Globus pallidus (tissue), 1 donor: ENCODE results near the gene MRPL4.
"Not testable (repeated sequence)": the region's sequence is repeated elsewhere in the genome, so short reads cannot be mapped to it uniquely, and the experiment has no call there.

Source experiments
- DNase-seq: peaks from one replicate; pipeline ENCODE4 v3.0.0-alpha.2; 2015; ENCODE audit warnings: low spot score

Gene MRPL4

DNA sequence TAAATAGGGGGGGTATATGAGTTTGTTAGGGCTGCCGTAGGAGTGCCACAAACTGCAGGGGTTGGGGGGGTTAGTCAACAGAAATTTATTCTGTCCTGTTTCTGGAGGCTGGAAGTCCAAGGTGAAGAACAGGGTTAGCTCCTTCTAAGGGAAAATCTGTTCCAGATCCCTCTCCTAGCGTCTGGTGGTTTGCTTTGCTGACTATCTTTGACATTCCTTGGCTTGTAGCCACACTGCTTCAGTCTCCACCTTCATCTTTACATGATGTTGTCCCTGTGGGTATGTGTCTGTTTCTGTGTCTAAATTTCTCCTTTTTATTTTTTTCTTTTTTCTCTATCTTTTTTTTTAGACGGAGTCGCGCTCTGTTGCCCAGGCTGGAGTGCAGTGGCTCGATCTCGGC is 10.8 kb downstream of the MRPL4 start:
- no peak for DNase-seq

DNA sequence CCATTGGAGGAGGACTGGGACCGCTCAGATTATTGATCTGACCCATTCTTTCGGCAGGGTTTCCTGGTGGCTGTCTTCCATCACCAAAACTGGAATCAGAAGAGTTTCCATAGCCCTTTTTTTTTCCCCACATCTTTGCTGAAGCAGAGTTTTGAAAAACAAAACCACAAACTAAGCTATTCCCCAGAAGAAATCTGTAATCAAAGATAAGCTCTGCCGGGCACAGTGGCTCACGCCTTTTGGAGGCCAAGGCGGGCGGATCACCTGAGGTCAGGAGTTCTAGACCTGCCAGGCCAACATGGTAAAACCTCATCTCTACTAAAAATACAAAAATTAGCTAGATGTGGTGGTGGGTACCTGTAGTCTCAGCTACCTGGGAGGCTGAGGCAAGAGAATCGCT is 14.7 kb downstream of the MRPL4 start:
- DNase-seq, result no peak

DNA sequence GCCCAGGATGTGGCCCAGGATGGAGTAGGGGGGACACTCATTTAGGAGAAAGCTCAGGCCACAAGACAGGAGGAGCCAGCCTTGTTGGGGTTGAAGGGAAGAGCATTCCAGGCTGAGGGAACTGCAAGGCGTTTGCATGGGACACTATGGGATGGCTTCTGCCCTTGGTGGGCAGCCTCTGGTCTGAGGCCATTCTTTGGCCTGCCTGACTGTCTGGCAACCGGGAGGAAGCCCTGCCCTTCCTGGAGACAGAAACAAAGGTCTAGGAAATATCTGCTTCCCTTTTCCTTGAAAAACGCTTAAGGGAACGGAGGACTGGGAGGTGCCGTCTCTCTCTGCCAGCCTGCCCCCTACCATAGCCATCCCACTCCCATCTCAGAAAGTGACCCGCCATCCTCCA is 16.1 kb downstream of the MRPL4 start:
- DNase-seq, result no peak

DNA sequence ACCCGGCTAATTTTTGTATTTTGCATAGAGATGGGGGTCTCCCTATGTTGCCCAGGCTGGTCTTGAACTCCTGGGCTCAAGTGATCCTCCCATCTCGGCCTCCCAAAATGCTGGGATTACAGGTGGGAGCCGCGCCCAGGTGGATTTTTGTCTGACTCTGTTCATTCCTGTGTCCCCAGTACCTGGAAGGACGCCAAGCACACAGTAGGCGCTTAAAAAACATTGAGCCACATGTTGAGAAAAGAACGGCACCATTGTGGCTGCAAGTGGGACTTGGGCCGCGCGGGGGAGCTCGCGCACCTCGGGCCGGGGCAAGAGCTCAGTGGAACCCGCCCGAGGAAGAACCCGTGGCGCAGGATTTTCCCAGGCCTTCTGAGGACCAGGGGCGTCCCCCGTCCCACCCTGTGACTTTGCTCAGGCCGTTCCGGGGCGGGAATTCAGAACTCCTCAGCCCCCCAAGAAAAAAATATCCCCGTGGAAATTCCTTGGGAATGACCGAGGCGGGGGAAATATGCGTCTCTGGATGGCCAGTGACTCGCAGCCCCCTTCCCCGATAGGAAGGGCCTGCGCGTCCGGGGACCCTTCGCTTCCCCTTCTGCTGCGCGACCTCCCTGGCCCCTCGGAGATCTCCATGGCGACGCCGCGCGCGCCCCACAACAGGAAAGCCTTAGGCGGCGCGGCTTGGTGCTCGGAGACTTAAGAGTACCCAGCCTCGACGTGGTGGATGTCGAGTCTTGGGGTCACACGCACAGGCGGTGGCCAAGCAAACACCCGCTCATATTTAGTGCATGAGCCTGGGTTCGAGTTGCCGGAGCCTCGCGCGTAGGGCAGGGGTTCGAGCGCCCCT is 17.5 kb downstream of the MRPL4 start:
- peak; percentile 50 for DNase-seq

DNA sequence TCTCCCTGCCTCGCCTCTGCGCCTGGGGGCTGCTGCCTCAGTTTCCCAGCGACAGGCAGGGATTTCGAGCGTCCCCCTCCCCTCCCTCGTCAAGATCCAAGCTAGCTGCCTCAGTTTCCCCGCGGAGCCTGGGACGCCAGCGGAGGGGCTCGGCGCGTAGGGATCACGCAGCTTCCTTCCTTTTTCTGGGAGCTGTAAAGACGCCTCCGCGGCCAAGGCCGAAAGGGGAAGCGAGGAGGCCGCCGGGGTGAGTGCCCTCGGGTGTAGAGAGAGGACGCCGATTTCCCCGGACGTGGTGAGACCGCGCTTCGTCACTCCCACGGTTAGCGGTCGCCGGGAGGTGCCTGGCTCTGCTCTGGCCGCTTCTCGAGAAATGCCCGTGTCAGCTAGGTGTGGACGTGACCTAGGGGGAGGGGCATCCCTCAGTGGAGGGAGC is 18.2 kb downstream of the MRPL4 start:
- no peak for DNase-seq

DNA sequence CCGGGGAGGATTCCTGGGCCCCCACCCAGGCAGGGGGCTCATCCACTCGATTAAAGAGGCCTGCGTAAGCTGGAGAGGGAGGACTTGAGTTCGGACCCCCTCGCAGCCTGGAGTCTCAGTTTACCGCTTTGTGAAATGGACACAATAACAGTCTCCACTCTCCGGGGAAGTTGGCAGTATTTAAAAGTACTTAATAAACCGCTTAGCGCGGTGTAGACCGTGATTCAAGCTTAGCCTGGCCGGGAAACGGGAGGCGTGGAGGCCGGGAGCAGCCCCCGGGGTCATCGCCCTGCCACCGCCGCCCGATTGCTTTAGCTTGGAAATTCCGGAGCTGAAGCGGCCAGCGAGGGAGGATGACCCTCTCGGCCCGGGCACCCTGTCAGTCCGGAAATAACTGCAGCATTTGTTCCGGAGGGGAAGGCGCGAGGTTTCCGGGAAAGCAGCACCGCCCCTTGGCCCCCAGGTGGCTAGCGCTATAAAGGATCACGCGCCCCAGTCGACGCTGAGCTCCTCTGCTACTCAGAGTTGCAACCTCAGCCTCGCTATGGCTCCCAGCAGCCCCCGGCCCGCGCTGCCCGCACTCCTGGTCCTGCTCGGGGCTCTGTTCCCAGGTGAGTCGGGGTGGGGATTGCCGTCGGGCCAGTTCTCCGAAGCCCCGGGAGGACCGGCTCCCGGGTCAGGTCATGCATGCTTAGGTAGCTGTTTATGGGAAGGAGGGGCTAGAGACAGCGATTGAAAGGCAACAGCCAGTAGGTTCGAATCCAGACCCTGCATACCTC is 18.8 kb downstream of the MRPL4 start, which contains the start of gene ICAM1:
ICAM1 (plus strand) TSS at position 505 of the 779 bp plus-strand sequence; CDS start at position 545, 40 bp downstream.
- no peak for DNase-seq

DNA sequence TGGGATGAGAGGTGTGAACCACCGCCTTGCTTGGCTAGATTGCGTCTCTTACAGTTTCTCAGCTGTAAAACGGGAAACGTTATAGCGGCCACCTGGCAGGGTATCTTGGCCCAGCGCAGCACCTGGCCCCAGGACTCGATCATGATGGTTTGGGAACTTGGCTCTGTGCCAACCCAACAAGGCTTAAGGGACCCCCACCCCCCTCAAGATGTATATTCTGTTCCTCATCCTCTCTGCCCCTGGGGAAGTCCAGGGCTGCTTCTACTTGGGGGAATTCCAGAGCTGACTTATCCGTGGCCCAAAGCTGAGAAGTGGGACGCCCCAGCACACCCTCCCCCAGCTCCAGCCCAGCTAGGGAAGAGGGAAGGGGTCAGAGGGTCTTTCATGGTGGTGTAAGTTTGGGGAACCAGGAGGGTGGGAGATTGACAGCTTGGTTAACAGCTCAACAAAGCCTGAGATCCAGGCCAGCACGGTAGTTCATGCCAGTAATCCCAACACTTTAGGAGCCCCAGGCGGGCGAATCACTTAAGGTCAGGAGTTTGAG is 19.6 kb downstream of the MRPL4 start:
- no peak for DNase-seq

DNA sequence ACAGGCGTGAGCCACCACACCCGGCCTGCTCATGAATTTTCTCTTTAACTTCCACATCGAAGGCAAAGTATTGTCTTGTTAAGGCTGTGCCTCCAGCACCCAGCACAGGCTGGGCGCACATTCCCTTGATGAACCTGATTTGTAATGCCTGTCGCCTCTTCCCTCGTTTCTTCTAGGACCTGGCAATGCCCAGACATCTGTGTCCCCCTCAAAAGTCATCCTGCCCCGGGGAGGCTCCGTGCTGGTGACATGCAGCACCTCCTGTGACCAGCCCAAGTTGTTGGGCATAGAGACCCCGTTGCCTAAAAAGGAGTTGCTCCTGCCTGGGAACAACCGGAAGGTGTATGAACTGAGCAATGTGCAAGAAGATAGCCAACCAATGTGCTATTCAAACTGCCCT is 22.6 kb downstream of the MRPL4 start:
- DNase-seq, result no peak

DNA sequence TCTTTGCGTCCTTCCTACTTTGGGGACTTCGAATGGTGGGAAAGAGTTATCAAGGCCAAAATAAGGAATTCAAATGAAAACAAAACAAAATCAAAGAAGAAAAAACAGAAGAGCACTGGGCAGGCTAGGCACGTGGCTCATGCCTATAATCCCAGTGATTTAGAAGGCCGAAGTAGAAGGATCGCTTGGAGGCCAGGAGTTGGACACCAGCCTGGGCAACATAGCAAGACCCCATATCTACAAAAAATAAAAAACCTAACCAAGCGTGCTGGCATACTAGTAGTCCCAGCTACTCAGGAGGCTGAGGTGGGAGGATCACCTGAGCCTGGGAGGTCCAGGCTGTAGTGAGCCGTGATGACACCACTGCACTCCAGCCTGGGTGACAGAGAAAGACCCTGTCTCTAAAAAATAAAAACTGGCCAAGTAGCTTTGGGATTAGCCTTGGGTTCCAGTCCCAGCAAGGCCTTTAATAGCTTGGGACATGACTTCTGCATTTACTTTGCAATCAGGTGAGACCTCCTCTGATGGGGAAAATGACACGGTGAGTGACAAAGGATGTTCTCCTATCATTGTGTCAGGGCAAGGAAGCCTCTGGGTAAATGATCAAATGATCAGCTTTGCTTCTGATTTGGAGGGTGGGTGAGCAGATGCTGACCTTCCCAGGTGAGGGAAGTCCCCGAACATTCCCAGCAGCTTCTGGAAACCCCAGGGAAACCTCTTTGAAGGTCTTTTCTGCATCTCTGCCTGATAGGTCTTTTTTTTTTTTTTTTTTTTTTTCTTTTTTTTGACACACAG is 26.0 kb downstream of the MRPL4 start:
- no peak for DNase-seq

DNA sequence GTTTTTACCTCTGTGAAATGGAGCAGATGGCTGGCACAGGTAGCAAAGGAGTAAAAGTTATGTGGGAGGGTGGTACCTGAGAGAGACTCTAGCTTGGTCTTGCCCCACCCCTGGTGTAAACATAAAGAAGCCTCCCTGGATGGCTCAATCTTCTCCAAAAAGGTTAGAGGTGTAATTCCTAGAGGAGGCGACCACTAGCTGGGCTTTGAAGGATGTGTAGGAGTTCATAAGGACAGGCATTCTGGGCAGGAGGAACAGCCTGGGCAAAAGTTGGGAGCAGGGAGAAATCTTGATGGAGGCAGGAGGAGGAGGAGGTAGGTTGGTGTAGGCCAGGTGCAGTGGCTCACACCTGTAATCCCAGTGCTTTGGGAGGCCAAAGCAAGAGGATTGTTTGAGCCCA is 26.9 kb downstream of the MRPL4 start:
- DNase-seq, result no peak

DNA sequence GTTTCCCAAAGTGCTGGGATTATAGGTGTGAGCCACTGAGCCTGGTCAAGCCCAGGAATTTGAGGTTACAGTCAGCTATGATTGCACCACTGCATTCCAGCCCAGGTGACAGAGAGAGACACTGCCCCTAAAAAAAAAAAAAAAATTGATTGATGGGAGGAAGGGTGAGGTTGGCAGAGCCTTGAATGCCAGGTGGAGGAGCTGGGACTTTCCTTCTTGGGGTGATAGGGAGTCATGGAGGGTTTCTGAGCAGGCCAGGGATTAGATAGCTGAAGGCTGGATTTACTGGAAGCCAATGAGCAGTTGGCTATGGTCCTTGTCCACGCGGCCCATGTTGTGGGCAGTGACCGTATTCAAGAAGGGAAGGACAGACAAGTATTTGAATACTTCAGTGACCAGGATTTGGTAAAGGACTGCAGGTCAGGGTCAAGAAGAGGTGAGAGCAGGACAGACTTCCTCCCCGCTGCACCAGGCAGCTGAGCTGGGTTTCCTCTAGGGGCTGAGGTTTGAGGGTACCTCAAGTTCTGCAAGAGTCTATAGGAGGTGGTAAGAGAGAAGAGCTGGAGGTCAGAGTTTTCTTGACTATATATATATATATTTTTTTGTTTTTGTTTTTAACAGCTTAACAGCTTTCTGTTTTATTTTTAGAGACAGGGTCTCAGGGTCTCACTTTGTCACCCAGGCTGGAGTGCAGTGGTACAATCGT is 27.9 kb downstream of the MRPL4 start:
- DNase-seq, result no peak

DNA sequence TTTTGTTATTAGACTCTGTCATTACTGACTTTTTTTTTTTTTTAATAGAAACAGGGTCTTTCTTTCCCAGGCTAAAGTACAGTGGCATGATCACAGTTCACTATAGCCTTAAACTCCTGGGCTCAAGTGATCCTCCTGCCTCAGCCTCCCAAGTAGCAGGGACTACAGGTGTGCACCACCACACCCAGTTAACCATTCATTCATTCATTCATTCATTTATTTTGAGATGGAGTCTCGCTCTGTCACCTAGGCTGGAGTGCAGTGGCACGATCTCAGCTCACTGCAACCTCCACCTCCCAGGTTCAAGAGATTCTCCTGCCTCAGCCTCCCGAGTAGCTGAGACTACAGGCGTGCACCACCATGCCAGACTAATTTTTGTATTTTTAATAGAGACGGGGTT is 30.0 kb downstream of the MRPL4 start:
- not testable (repeated sequence) for DNase-seq

DNA sequence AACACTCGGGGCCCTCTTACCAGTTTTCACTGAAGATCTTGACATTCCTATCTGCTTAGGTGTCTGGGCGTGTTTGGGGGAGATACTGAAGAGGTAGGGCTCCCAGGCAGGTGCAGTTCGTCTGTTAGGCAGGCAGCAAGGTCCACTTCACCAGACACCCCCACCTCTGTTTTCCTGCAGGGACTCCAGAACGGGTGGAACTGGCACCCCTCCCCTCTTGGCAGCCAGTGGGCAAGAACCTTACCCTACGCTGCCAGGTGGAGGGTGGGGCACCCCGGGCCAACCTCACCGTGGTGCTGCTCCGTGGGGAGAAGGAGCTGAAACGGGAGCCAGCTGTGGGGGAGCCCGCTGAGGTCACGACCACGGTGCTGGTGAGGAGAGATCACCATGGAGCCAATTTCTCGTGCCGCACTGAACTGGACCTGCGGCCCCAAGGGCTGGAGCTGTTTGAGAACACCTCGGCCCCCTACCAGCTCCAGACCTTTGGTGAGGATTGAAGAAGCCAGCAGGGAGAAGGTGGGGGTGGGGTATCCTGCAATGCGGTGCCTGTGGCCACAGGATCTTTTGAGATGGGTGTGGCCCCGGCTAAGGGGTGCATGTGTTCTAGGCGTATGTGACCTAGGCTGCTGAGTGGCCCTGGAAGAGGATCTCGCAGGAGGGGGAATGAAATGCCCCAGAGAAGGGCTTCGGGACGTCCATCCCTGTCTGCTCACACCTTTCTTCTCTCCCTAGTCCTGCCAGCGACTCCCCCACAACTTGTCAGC is 31.5 kb downstream of the MRPL4 start:
- DNase-seq, result no peak

DNA sequence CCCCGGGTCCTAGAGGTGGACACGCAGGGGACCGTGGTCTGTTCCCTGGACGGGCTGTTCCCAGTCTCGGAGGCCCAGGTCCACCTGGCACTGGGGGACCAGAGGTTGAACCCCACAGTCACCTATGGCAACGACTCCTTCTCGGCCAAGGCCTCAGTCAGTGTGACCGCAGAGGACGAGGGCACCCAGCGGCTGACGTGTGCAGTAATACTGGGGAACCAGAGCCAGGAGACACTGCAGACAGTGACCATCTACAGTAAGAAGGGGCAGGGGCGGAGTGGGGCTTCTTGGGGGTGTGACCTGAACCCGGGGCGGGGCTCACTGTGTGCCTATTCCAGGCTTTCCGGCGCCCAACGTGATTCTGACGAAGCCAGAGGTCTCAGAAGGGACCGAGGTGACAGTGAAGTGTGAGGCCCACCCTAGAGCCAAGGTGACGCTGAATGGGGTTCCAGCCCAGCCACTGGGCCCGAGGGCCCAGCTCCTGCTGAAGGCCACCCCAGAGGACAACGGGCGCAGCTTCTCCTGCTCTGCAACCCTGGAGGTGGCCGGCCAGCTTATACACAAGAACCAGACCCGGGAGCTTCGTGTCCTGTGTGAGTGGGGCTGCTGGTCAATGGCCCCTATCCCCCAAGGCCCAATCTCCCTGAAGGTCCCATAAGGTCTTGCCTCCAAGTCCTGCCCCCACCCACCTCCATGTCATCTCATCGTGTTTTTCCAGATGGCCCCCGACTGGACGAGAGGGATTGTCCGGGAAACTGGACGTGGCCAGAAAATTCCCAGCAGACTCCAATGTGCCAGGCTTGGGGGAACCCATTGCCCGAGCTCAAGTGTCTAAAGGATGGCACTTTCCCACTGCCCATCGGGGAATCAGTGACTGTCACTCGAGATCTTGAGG is 32.3 kb downstream of the MRPL4 start:
- DNase-seq, result no peak

DNA sequence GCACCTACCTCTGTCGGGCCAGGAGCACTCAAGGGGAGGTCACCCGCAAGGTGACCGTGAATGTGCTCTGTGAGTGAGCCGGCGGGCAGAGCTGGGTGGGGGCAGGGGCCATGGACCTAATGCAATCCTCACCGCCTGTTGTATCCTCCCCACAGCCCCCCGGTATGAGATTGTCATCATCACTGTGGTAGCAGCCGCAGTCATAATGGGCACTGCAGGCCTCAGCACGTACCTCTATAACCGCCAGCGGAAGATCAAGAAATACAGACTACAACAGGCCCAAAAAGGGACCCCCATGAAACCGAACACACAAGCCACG is 32.9 kb downstream of the MRPL4 start:
- DNase-seq, result no peak

DNA sequence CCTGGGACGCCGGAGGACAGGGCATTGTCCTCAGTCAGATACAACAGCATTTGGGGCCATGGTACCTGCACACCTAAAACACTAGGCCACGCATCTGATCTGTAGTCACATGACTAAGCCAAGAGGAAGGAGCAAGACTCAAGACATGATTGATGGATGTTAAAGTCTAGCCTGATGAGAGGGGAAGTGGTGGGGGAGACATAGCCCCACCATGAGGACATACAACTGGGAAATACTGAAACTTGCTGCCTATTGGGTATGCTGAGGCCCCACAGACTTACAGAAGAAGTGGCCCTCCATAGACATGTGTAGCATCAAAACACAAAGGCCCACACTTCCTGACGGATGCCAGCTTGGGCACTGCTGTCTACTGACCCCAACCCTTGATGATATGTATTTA is 33.4 kb downstream of the MRPL4 start:
- no peak for DNase-seq

DNA sequence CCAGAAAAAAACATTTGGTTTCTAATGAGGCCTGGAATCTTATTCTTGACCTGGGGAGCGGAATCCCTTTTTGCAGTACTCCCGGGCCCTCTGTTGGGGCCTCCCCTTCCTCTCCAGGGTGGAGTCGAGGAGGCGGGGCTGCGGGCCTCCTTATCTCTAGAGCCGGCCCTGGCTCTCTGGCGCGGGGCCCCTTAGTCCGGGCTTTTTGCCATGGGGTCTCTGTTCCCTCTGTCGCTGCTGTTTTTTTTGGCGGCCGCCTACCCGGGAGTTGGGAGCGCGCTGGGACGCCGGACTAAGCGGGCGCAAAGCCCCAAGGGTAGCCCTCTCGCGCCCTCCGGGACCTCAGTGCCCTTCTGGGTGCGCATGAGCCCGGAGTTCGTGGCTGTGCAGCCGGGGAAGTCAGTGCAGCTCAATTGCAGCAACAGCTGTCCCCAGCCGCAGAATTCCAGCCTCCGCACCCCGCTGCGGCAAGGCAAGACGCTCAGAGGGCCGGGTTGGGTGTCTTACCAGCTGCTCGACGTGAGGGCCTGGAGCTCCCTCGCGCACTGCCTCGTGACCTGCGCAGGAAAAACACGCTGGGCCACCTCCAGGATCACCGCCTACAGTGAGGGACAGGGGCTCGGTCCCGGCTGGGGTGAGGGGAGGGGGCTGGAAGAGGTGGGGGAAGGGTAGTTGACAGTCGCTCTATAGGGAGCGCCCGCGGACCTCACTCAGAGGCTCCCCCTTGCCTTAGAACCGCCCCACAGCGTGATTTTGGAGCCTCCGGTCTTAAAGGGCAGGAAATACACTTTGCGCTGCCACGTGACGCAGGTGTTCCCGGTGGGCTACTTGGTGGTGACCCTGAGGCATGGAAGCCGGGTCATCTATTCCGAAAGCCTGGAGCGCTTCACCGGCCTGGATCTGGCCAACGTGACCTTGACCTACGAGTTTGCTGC is 35.1 kb downstream of the MRPL4 start, which contains the start of gene ICAM4:
ICAM4 (plus strand) TSS at position 153 of the 935 bp plus-strand sequence; CDS start at position 211, 58 bp downstream.
- no peak for DNase-seq

DNA sequence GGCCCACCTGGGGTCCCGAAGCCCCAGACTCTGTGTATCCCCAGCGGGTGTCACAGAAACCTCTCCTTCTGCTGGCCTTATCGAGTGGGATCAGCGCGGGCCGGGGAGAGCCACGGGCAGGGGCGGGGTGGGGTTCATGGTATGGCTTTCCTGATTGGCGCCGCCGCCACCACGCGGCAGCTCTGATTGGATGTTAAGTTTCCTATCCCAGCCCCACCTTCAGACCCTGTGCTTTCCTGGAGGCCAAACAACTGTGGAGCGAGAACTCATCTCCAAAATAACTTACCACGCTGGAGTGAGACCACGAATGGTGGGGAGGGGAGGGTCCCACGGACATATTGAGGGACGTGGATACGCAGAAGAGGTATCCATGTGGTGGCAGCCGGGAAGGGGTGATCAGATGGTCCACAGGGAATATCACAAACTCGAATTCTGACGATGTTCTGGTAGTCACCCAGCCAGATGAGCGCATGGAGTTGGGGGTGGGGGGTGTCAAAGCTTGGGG is 36.7 kb downstream of the MRPL4 start:
- DNase-seq, result no peak
